Measurements from ENCODE around the gene WNT7A. TPM values are rescaled to one million over a fixed set of nuclear protein-coding genes. Genes with fewer than 3 reads are reported as not detected.

WNT7A gene
- total and polyA plus RNA-seq, 2 donors (not counting 3 experiments of a cell fraction or from before 2014, with no cell fraction given) = not detected

DNA sequence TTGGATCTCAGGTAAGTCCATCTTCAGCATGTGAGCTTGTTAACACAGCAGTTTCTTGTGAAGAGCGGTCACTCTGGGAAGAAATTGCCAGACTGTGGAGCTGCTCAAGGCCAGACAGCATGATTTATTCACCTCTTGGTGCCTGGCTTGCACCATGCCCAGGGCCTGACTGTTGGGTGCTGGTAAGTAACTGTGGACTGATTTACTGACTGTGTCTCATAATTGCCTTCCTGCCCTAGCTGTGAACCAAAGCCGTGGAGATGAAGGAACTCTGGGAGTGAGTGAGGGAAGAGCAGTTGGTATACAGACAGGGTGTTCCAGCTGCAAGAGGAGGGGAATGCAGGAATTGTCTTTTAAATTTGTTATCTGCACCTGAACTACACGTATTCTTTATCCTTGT, 18.5 kb upstream of the WNT7A start:
- Histone ChIP-seq H3K27ac (ENCODE audit: insufficient read depth, low read depth, low read length) (no peak overlapping the region), H3K4me1 (ENCODE audit: control insufficient read depth, extremely low read depth, insufficient read depth, low read length) (peaks cover 8% of the 10 kb centered on the region), H3K79me2 (ENCODE audit: control insufficient read depth, insufficient read depth, low read length) (no peaks in the 10 kb centered on the region), H3K36me3 (ENCODE audit: control insufficient read depth in 2 of 2, extremely low read depth in 1 of 2, insufficient read depth in 2 of 2, low read length in 2 of 2) (no peaks in the 10 kb centered on the region), H4K20me1 (replicated peaks; ENCODE audit: control insufficient read depth, extremely low read depth, insufficient read depth, low read length) (no peaks in the 10 kb centered on the region), H3K27me3 (ENCODE audit: control insufficient read depth in 2 of 2, insufficient read depth in 2 of 2, low read length in 2 of 2) (no peaks in the 10 kb centered on the region), H2AFZ (ENCODE audit: low read depth, low read length) (no peak overlapping the region), H3K9me1 (replicated peaks; ENCODE audit: control insufficient read depth, extremely low read depth, insufficient read depth, low read length) (no peaks in the 10 kb centered on the region), H3K9ac (replicated peaks; ENCODE audit: extremely low read depth, insufficient read depth, low read length) (no peak overlapping the region), H3K4me3 (replicated peaks in 1 of 3; ENCODE audit: insufficient read depth in 1 of 3, low read depth in 1 of 3, low read length in 3 of 3) (no peak overlapping the region), H3K9me3 (replicated peaks; ENCODE audit: control insufficient read depth, insufficient read depth, low read length) (no peaks in the 10 kb centered on the region), H3K4me2 (ENCODE audit: insufficient read depth, low read length) (no peak overlapping the region)
- dilution Hi-C loops (cut with MboI; ENCODE audit: extremely low pct_ligation_motif_present, low sequenced_read_pairs) = no loop called here
- no peak for DNase-seq (ENCODE audit: low read depth, low spot score)
- CTCF ChIA-PET = interaction anchor here (2.7 kb wide), 1 partner anchor 304 kb away, joined by 46 read pairs; no protein-coding TSS in a partner anchor
- intact Hi-C loops (cut with micrococcal nuclease) = loop anchor here (10.0 kb wide), 1 partner anchor 506 kb away; the partner anchor contains the start of gene SLC6A6
- TF ChIP-seq FOS (IDR thresholded peaks at IDR 0.05; ENCODE audit: borderline replicate concordance, insufficient read depth, low read length) = no peak
- POLR2A ChIA-PET = no interaction called here
- BruUV-seq (replicated peaks) = no TSS peak
- no peak for FAIRE-seq

DNA sequence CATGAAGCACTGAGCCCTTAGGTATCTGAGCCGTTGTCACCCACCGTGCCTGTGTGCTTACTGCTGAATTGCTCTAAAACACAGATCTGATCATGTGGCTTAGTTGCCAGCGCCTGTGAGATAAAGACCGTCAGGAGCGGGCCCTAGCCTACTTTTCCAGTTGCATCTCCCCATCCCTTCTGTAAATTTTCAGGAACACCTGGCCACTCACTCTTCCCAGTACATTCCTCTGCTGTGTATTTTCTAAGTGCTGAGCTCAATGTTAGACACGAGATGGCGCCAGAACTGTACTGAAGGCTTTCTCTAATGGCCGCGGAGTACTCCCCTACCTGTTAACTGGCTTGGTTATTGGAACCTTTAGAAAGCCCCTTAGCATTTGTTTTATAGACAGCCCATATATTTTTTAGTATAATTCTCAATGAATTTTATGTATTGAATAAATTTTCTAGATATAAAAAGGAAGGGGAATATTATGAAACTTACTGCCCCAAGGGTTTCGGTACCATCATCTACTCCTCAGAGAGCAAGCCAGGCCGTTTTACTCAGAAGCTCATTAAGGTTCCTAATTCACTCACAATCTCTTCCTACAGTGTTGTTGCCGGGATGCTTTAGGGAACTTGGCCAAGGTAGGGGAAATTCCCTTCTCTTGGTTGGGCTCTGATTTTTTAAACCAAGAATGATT, 16.7 kb upstream of the WNT7A start:
- no peaks in the 10 kb centered on the region for H3K9me1 ChIP-seq (replicated peaks; ENCODE audit: control insufficient read depth, extremely low read depth, insufficient read depth, low read length)
- no peak overlapping the region for H3K27ac ChIP-seq (ENCODE audit: insufficient read depth, low read depth, low read length)
- ChIA-PET POLR2A (interaction anchor here (0.8 to 1.0 kb wide), 3 partner anchors 228 to 282 kb away, joined by 3 read pairs; partner anchors contain the start of genes CHCHD4, LSM3, TMEM43 and XPC), CTCF (interaction anchor here (0.6 to 2.7 kb wide), 51 partner anchors 9 to 884 kb away, joined by 3 to 46 read pairs (median 5); partner anchors contain the start of genes CCDC174, CHCHD4, GRIP2 and LSM3)
- no TSS peak for BruUV-seq (replicated peaks)
- no peak overlapping the region for H2AFZ ChIP-seq (ENCODE audit: low read depth, low read length)
- intact Hi-C loops (cut with micrococcal nuclease) (loop anchor here (1.0 to 10.0 kb wide), 5 partner anchors 218 to 652 kb away; partner anchors contain the start of genes CHCHD4 and SLC6A6), dilution Hi-C loops (cut with MboI; ENCODE audit: extremely low pct_ligation_motif_present, low sequenced_read_pairs) (no loop called here)
- no peak overlapping the region for H3K9ac ChIP-seq (replicated peaks; ENCODE audit: extremely low read depth, insufficient read depth, low read length)
- FAIRE-seq = peak; percentile 81
- H3K79me2 ChIP-seq (ENCODE audit: control insufficient read depth, insufficient read depth, low read length) = no peaks in the 10 kb centered on the region
- no peaks in the 10 kb centered on the region for H3K9me3 ChIP-seq (replicated peaks; ENCODE audit: control insufficient read depth, insufficient read depth, low read length)
- no peaks in the 10 kb centered on the region for H3K27me3 ChIP-seq (ENCODE audit: control insufficient read depth in 2 of 2, insufficient read depth in 2 of 2, low read length in 2 of 2)
- peak; percentile 57 for DNase-seq (ENCODE audit: low read depth, low spot score)
- no peak overlapping the region for H3K4me3 ChIP-seq (replicated peaks in 1 of 3; ENCODE audit: insufficient read depth in 1 of 3, low read depth in 1 of 3, low read length in 3 of 3)
- no peaks in the 10 kb centered on the region for H3K36me3 ChIP-seq (ENCODE audit: control insufficient read depth in 2 of 2, extremely low read depth in 1 of 2, insufficient read depth in 2 of 2, low read length in 2 of 2)
- no peak overlapping the region for H3K4me2 ChIP-seq (ENCODE audit: insufficient read depth, low read length)
- peaks cover 8% of the 10 kb centered on the region for H3K4me1 ChIP-seq (ENCODE audit: control insufficient read depth, extremely low read depth, insufficient read depth, low read length)
- no peak for TF ChIP-seq JUN (IDR thresholded peaks at IDR 0.05; ENCODE audit: borderline replicate concordance, insufficient read depth, insufficient read length, low read depth)
- TF ChIP-seq, protein P1, sequence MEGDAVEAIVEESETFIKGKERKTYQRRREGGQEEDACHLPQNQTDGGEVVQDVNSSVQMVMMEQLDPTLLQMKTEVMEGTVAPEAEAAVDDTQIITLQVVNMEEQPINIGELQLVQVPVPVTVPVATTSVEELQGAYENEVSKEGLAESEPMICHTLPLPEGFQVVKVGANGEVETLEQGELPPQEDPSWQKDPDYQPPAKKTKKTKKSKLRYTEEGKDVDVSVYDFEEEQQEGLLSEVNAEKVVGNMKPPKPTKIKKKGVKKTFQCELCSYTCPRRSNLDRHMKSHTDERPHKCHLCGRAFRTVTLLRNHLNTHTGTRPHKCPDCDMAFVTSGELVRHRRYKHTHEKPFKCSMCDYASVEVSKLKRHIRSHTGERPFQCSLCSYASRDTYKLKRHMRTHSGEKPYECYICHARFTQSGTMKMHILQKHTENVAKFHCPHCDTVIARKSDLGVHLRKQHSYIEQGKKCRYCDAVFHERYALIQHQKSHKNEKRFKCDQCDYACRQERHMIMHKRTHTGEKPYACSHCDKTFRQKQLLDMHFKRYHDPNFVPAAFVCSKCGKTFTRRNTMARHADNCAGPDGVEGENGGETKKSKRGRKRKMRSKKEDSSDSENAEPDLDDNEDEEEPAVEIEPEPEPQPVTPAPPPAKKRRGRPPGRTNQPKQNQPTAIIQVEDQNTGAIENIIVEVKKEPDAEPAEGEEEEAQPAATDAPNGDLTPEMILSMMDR (IDR thresholded peaks at IDR 0.05; ENCODE audit: extremely low read depth in 1 of 2, insufficient read depth in 1 of 2, low read depth in 1 of 2, low read length in 2 of 2) = peak; percentile 61 to 67
- H4K20me1 ChIP-seq (replicated peaks; ENCODE audit: control insufficient read depth, extremely low read depth, insufficient read depth, low read length) = no peaks in the 10 kb centered on the region
